HG03442 (cell line): Measurements from ENCODE around the gene GNAO1.

Experiments
- ATAC-seq: cut with Tn5 transposase; IDR thresholded peaks from one replicate; pipeline ENCODE4 v1.9.1; 2021; ENCODE audit warnings: mild to moderate bottlenecking, moderate library complexity; ENCODE audit not compliant: unreplicated experiment

The GNAO1 gene

DNA sequence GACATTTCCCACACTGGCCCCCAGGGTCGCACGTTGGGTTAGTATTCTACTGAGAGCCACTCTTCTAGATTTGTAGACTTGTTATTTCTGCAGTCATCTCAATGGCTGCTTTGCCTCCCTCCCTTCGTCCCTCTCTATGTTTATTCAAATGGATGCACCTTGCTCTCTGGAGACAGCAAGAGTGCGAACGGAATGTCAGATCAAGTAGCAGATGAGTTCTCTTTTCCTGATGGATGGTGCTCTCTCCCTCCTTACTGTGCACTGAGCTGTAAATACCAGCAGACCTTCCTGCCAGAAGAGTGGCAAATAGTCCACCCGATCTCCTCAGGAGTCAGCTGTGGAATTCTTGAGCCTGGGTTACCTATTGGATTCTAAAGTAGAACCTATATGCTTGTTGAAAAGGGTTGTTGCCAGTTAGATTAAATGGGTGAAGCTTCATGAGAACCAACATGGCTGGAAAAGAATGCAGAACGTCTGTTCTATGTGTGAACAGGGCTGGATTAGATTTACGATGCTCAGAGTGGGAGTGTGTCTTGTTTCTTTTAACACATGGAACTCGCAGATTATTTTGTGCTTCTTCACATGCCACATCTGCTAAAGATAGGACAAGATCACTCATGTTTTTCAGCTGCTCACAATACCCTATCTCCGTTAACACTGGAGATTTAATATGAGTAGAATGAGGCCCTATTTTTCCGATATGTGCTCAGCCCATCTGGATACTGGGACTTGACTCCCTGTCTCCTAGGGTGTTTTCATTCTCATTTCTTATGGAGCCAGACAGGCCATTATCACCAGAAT, 6.1 kb downstream of the GNAO1 start:
- ATAC-seq: no peak

DNA sequence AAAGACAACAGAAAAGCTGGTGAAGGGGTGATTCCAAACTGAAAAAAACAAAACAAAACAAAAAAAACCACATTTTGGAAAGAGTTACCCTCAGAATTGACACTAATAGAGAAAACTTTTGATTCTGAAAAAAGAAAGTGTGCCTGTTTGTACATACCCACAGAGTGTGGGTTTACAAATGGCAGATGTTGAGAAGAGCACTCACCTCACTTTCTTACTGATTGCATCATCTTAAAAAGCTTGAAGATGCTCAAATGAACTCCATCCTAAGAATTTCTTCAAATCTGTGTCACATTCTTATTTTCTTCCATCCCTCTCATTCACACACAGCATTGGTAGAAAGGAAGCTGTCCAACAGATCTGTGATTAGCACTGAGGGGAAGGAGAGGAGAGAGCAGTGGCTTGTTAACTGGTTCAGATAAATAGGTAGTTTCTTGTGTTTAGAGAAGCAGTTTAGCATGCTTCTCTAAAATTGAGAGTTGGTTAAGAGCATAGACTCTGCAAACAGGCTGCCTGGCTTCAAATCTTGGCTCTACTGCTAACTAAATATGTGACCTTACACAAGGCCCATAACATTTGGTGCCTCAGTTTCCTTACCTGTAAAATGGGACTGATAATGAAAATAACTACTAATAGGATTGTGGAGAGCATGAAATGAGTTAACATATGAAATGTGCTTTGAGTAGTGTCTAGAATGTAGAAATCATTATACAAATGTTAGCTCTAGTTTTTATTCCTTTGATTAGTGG, 6.9 kb downstream of the GNAO1 start:
- ATAC-seq: no peak

GRCh38 chr16:56198755-56199114, 7.4 kb downstream of the GNAO1 start:
- no peak for ATAC-seq

DNA sequence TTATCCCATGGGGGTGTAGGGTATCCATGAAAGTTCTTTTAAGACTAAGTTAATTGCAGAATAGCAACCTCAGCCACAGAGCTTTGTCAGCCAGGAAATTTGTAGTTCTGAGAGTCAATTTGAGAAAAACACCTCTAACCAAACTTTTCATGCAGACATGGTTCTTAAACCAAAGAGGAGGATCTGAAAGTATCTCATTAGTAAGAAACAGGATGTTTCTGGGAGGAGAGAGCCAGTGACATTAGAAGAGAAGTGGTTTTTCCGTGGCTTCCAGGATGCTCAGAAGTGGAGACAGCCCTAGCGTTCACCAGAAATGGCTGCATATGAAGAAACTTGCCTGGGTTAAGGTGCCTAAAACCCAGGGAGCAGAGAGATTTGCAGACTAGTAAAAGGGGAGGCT, 7.9 kb downstream of the GNAO1 start:
- ATAC-seq: peak; percentile 47

DNA sequence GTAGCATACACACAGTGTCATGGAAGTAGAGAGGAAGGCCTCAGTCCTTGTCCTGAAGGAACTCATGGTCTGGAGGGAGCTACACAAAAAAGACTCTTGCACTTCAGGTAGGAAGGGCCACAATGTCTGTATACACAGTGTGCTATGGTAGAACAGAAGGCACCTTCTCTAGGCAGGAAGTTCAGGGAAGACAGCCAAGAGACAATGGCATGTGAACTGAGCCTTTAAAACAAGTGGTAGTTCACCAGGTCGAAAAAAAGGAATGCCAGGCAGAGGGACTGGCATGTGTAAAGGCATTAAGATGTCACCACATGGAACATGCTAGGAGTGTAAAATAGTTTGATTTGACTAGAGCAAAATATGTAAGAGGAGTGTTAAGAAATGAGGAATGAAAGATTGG, 9.7 kb downstream of the GNAO1 start:
- ATAC-seq: no peak

GRCh38 chr16:56202036-56202435, 10.7 kb downstream of the GNAO1 start:
- no peak for ATAC-seq

GRCh38 chr16:56203052-56203451, 11.8 kb downstream of the GNAO1 start:
- peak; percentile 74 for ATAC-seq

DNA sequence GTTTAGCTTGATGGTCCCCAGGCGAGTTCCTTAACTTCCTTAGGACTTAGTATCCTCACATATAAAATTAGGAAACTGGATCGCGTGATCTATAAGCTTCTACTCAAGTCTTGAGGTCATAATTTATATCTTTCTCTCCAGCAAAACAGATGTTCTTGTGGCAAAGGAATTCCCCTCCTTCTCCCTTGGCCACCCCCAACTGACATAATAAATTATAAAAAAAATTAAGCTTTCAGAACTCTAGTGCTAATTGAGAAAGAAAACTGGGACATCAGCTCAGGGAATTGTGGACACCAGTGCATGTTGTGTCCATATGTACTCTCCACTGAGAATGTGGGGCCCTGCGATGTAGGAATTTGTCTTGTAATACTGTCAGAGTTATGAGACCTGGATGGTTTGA, 13.5 kb downstream of the GNAO1 start:
- no peak for ATAC-seq

DNA sequence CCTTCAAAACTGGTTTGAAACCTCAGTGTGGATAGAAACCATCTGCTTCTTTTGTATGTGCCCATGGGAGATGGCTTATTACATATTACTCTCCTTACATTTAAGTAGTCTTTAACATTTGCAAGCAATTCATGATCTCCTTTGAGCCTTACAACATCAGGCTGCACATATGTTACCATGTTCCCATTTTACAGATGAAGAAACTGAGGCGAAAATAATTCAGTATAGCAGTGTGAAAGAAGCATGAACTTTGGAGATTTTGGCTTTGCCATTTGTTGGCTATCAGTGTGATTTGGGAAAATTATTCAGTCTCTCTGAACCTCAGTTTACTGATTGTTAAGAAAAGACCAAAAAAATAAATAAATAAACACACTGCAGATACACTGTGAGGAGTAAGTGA, 15.7 kb downstream of the GNAO1 start:
- ATAC-seq: no peak

DNA sequence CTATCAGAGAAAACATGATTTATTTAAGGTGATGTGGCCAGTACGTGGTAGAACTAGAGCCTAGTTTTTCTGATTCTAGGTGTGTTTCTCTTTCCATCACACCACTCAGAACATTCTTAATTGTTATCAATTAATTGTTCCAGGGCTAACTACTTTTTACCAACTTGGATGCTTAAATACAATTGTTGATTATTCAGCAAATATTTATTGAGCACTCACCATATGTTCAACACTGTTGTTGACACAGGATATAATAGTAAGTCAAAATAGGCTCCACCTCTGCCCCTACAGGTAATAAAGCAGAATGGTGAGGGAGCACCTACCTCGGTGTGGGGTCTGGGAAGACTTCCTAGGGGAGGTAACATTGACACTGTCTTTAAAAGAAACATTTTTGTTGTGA, 16.1 kb downstream of the GNAO1 start:
- ATAC-seq: no peak

- ATAC-seq: no peak
These were observed 20.2 kb downstream of the GNAO1 start for GRCh38 chr16:56211435-56211981.

DNA sequence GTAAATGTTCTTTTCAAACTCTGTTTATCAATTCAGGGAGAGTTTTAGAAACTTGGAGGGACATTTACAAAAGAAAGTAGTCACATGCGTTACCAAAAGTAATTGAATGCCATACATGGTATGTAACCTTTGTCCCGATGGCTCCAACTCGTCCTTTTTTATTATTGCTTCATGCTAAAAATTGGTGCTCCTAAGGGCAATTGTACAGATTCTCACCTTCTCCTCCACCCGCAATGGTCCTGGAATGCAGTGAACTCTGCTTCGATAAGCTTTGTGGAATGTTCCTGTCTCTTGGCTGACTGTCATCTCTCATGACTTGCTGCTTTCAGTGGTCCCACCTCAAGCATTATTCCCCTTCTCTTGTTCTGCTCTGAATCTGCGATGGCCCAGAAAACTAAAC, 20.9 kb downstream of the GNAO1 start:
- ATAC-seq: no peak

DNA sequence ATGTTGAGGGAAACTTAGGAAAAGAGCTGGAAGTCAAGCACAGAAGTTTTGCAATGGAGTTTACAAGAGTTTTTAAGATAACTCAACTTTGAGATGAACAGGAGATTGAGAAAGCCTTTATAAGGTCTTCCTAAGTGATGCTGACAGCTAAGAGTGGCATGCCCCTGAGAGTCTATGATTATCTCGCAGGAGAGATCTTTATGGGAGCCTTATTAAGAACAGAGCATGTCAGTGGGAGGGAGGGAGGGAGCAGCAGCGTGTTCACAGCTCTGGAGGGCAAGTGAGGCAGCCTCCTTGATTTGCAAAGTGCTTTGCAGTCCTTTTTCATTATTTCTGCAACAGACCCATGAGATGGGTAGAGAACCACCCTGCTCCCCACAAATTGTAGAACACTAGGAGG, 30.7 kb downstream of the GNAO1 start:
- no peak for ATAC-seq

DNA sequence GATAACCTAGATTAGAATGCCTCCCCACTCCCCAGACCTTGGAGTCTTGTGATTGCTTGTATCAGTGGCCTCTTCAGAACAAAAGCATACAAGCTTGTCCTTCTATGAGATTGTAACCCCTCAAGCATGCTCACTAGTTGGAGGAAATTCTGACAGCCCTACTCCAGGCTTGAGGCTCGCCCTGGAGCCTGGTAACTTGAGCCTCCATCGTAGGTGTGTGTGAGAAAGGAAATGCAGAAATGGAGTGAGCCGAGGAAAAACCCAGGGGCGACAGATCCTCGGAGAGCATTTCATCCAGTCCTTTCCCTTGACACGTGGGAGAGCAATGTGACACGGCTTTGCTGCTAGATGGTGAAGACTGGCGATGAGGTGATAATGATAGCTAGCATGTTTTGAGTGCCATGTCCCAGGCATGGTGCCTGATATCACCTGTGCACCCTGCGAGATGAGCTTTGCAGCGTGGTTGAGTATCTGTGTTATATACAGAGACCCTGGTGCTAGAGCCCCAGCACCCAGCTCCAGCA, 31.2 kb downstream of the GNAO1 start:
- ATAC-seq: no peak

DNA sequence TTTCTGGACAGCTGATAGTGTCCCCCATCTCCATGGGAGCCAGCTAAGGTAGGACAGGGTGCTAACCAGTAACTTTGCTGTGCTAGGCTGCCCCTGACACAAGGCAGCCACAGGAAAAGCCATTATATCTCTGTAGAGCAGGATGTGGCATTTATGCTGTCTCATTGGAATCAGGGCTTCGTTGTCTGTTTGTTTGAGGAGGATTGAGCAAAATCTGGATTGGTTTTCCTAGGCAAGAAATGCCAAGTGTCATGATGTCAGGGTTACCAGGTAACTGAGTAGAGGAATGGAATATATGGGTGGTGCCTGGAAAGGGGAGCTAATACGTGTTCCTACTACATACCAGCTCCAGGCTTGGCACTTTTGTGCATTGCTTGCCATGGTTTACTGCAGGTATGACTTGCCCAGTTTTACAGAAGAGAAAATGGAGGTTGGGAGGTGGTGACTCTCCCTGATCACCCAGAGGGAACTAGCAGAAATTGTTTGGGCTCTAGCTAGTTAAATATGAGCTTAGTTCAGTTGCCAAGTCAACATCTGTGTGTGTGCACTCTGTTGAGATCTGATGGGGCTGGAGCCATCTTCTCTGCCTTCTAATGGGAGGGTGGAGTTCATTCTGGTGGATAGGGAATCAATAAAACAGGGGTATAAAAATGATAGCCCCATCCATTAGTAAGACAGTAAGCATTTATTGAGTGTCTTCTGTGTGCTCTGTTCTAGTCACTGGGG, 33.9 kb downstream of the GNAO1 start:
- no peak for ATAC-seq

DNA sequence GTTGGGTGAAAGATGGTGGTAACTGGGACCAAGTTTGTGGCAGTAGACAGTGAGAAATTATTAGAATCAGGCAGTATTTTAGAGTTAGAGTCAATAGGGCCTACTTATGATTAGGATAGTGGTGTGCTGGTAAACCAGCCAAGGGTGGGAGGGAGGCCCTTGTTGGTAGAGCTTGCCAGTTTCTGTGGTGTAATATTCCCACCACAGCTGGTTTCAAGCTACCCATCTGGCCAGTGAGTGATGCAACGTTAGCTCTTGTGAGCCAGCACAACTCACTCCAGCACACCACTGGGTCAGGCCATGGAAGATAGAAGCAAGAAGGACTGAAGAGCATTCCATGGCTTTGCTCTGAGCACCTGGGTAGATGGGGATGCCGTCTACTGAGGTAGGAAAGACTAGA, 34.9 kb downstream of the GNAO1 start:
- no peak for ATAC-seq

DNA sequence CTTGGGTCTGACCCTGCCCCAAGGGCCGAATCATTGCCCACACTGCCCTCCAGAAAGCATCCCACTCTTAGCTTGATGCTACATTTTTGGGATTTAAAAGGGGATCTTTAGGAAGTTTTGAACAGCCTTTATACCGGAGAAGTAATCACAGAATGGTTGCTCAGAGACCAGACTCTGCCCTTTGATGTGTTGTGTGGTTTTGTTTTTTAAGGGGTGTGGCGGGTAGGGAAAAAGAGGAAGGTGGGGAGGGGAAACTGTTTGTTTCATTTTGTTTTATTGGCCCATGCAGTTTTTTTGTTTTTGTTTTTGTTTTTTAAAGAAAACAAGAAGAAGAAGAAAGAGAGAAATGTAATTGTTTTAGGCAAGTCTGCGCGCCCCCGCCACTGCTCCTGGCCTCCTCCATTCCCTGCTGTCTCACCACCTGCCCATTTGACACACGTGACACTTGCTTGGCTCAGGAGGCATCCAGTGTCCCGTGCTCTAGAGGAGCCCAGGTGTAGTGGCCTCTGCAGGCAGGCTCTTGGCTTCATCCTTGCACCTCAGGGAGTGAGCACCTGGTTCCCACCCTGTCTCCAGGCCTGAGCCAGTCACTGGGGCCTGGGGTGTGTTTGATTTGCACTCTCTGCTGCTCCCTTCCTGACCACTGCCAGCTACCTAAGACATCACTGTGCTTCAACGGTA, 35.7 kb downstream of the GNAO1 start:
- no peak for ATAC-seq

DNA sequence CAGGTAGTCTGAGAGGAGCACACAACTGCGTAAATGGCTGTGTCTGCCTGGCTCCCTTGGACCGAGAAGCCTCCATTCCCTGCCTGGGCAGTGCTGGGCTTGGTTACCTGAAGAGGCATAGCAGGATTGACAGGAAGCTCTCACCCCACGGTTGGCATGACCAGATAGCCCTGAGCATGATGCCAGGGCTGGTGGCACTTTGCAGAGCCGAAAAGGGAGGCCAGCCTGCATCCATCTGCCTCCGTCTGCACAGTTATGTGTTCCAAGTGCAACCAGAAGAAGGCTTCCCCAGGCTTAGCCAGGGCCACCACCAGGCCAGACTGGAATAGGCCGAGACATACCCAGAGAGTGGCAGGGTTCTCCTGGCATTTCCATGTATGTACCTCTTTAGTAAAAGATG, 36.6 kb downstream of the GNAO1 start:
- ATAC-seq: no peak

DNA sequence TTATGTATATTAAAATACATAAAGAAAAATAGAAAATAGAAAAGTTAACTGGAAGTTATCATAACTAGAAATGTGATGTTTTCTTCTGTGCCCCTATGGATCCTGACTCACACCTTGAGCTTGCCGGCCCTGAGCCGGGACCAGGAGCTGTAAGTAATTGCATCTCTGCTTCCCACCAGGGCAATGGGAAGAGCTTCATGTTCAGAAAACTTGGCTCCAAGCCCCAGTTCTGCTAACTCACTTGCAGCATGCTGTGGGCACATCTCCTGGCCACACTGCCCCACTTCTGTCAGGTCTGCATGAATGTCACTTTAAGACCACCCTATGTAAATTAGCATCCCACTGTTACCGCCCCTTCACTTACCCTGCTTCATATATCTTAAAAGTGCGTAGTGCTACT, 37.2 kb downstream of the GNAO1 start:
- no peak for ATAC-seq

GRCh38 chr16:56233795-56234566, 42.7 kb downstream of the GNAO1 start:
- no peak for ATAC-seq
